GM12873 (cell line): Measurements from ENCODE around the gene ZNF432.

Source experiments
- TF ChIP-seq, protein P1 (sequence below): IDR thresholded peaks from 2 replicates; pipeline ENCODE4 v1.5.1; 2012; ENCODE audit warnings: low read depth, mild to moderate bottlenecking, moderate library complexity, low read length, control low read depth; ENCODE audit not compliant: insufficient read depth; ENCODE audit errors: missing control alignments

ZNF432 gene

DNA sequence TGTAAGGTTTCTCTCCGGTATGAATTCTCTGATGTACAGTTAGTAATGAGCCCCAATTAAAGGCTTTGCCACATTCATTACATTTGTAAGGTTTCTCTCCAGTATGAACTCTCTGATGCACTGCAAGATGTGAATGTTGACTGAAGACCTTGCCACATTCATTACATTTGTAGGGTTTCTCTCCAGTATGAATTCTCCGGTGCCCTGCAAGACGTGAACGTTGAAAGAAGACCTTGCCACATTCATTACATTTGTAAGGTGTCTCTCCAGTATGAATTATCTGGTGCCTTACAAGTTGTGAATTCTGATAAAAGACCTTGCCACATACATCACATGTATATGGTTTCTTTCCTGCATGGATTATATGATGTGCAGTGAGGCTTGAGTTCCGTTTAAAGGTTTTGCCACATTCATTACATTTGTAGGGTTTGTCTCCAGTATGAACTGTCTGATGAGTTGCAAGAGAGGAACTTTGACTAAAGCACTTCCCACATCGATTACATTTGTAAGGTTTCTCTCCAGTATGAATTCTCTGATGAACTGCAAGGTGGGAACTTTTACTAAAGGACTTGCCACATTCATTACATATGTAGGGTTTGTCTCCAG, 17.7 kb upstream of the ZNF432 start:
- TF ChIP-seq, protein P1, sequence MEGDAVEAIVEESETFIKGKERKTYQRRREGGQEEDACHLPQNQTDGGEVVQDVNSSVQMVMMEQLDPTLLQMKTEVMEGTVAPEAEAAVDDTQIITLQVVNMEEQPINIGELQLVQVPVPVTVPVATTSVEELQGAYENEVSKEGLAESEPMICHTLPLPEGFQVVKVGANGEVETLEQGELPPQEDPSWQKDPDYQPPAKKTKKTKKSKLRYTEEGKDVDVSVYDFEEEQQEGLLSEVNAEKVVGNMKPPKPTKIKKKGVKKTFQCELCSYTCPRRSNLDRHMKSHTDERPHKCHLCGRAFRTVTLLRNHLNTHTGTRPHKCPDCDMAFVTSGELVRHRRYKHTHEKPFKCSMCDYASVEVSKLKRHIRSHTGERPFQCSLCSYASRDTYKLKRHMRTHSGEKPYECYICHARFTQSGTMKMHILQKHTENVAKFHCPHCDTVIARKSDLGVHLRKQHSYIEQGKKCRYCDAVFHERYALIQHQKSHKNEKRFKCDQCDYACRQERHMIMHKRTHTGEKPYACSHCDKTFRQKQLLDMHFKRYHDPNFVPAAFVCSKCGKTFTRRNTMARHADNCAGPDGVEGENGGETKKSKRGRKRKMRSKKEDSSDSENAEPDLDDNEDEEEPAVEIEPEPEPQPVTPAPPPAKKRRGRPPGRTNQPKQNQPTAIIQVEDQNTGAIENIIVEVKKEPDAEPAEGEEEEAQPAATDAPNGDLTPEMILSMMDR = no peak

DNA sequence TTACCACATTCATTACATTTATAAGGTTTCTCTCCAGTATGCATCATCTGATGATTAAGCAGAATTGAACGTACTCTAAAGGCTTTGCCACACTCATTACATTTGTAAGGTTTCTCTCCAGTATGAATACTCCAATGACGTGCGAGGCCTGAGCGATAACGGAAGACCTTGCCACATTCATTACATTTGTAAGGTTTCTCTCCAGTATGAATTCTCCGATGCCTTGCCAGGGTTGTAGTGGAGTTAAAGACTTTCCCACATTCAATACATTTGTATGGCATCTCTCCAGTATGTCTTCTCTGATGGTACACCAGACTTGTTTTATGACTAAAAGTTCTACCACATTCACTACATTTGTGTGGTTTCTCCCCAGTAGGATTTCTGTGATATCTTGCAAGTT, 16.8 kb upstream of the ZNF432 start:
- TF ChIP-seq, protein P1 = no peak

DNA sequence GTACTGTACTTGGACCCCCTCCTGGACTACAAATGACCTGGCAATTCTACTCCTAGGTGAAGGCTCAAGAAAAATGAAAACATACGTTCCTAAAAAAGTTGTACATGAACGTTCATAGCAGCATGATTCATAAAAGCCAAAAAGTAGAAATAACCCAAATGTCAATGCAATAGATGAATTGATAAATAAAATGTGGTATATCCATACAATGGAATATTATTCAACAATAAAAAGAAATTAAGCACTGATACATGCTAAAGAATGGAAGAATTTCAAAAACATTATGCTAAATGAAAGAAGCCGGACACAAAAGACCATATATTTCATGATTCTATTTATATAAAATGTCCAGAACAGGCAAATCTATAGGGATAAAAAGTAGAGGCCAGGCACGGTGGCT, 9.5 kb downstream of the ZNF432 start:
- TF ChIP-seq, protein P1 = no peak

DNA sequence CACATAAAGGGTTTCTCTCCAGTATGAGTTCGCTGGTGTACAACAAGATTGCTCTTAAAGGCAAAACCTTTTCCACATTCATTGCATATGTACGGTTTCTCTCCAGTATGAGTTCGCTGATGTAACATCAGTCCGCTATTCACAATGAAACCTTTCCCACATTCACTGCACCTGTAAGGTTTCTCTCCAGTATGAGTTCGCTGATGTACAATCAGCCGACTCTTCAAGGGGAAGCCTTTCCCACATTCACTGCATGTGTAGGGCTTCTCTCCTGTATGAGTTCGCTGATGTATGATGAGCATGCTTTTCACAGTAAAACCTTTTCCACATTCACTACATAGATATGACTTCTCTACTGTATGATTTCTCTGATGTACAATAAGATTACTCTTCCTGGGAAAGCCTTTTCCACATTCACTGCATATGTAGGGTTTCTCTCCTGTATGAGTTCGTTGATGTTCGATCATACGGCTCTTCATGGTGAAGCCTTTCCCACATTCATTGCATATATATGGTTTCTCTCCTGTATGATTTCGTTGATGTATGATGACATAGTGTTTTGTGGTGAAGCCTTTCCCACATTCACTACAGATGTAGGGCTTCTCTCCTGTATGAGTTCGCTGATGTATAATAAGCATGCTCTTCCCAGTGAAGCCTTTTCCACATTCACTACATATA, 14.4 kb downstream of the ZNF432 start:
- TF ChIP-seq, protein P1 = no peak

- TF ChIP-seq, protein P1 = no peak
These were observed 19.9 kb downstream of the ZNF432 start for GRCh38 chr19:52028780-52029123.

- TF ChIP-seq, protein P1 = no peak
These were observed 20.4 kb downstream of the ZNF432 start, which contains the start of gene ZNF614 for GRCh38 chr19:52028027-52028779. Gene ZNF614, minus strand, starts transcription at chr19:52028379. Its CDS starts 2,634 bp downstream, at chr19:52025745.

DNA sequence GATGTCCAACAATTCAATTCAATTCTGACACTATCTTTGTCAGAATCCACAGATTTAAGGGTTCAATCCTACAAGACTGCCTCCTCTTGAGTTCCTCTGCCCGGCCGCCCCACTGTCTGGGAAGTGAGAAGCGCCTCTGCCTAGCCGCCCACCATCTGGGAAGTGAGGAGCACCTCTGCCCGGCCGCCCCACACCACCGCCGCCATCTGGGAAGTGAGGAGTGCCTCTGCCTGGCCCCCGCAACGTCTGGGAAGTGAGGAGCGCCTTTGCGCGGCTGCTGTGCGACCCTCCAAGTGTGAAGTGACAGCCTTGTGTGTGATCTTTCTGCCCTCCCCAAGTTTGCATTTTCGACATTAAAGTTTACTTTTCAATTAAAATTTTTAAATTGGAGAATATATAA, 26.4 kb downstream of the ZNF432 start:
- TF ChIP-seq, protein P1 = no peak
